Activated naive CD8-positive, alpha-beta T cell (primary cell): ENCODE measurements around the gene PMEL.
A peak's percentile ranks its signal among the peaks of the same experiment; 100 is the strongest.
"Not testable (repeated sequence)": the region's sequence is repeated elsewhere in the genome, so short reads cannot be mapped to it uniquely, and the experiment has no call there.

Source experiments
- H3K27ac Mint-ChIP-seq: one replicate; pipeline ENCODE4 v1.8.0; 2021; ENCODE audit warnings: mixed read lengths
- H3K27me3 Mint-ChIP-seq: one replicate; pipeline ENCODE4 v1.8.0; 2021; ENCODE audit warnings: mixed read lengths
- H3K36me3 Mint-ChIP-seq: one replicate; pipeline ENCODE4 v1.8.0; 2021; ENCODE audit warnings: mixed read lengths
- H3K4me1 Mint-ChIP-seq: one replicate; pipeline ENCODE4 v1.8.0; 2021; ENCODE audit warnings: low read depth, mixed read lengths
- H3K4me3 Mint-ChIP-seq: one replicate; pipeline ENCODE4 v1.8.0; 2021; ENCODE audit warnings: mild to moderate bottlenecking, mixed read lengths
- H3K9me3 Mint-ChIP-seq: one replicate; pipeline ENCODE4 v1.8.0; 2021; ENCODE audit warnings: low read depth, mixed read lengths

The PMEL gene

DNA sequence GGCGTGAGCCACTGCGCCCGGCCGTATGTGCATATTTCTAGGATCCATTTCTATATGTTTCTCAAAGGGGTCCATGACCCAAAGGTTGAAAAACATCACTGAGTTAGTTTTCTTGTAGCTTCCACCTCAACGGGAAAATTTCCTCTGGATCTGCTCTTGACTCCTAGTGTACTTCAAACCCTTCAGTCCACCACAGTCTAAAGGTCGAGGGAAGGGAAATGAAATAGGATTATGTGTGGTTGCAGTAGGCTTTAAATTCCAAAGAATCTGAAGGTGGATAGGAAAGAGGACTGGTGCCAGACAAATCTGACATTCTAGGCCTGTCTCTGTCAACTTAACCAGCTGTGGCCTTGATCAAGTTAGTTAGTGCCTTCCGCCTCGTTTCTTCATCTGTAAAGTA lies 29.5 kb upstream of the PMEL start:
- H3K4me1 Mint-ChIP-seq, result peaks cover 22% of the 10 kb centered on the region
- H3K4me3 Mint-ChIP-seq, result no peak overlapping the region
- no peak overlapping the region for H3K27ac Mint-ChIP-seq

DNA sequence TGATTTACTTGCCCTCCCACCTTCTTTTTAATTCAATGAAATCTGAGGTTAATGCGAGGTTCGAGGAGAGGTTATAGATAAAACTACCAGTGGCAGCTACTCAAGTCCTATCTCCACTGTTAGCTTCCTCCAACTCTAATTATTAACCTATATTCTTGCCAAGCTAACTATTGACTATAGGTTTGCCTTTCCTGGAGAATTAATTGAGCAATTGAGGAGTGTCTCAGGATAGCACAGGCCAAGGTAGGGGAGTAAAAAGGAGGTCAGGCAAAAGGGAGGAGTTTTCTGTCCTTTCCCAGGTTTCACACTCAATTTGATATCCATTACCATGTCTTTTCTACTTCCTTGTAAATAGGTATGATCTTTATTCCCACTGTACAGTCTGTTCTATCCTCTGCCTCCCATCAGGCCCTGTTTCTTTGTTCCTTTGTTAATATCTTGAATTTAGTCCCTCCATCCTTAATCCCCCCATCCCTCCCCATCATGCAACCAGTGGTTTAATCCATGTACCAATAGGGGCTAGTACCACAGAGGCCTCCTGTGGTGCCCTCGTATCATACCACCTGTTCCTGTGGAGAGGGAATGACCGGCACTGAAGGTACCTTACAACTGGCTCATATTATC lies 27.5 kb upstream of the PMEL start:
- Mint-ChIP-seq H3K27me3 (no peaks in the 10 kb centered on the region), H3K4me3 (no peak overlapping the region), H3K9me3 (no peaks in the 10 kb centered on the region), H3K36me3 (no peaks in the 10 kb centered on the region), H3K27ac (no peak overlapping the region), H3K4me1 (peaks cover 15% of the 10 kb centered on the region)

More for the DNA sequence above, 29.5 kb upstream of the PMEL start:
- Mint-ChIP-seq H3K36me3 (no peaks in the 10 kb centered on the region), H3K27me3 (no peaks in the 10 kb centered on the region), H3K9me3 (no peaks in the 10 kb centered on the region)

DNA sequence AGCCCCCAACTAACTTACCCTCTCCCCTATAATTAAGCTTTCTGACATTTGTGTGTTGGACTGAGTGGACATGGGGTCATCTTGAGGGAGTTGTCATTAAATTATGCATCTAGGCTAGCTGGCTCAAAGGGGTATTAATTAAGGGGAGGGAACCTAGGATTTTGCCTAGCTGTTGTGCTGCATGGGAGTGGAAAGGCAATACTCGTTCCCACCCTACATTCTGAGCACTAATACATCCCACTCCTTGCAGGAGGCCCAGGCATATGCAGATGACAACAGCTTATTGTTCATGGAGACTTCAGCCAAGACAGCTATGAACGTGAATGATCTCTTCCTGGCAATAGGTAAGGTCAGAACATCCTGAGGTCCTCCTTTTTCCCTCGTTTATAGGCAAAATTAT lies 25.3 kb upstream of the PMEL start:
- no peaks in the 10 kb centered on the region for H3K27me3 Mint-ChIP-seq
- H3K9me3 Mint-ChIP-seq, result no peaks in the 10 kb centered on the region
- H3K4me3 Mint-ChIP-seq, result no peak overlapping the region
- peaks cover 2% of the 10 kb centered on the region for H3K4me1 Mint-ChIP-seq
- no peak overlapping the region for H3K27ac Mint-ChIP-seq
- H3K36me3 Mint-ChIP-seq, result no peaks in the 10 kb centered on the region

DNA sequence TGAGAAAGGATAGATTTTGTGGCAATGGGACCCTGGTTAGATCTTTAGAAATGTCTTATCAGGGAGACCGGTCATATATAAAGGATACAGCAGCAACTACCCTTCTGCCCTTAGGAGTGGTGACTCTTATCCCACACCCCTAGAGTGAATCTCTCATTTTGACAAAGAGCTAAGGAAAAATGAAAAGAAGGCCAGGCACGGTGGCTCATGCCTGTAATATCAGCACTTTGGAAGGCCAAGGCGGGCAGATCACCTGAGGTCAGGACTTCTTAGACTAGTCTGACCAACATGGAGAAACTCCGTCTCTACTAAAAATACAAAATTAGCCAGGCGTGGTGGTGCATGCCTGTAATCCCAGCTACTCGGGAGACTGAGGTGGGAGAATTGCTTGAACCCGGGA lies 20.1 kb upstream of the PMEL start:
- not testable (repeated sequence) for H3K27me3 Mint-ChIP-seq, H3K4me1 Mint-ChIP-seq, H3K36me3 Mint-ChIP-seq, H3K27ac Mint-ChIP-seq, H3K9me3 Mint-ChIP-seq, H3K4me3 Mint-ChIP-seq

DNA sequence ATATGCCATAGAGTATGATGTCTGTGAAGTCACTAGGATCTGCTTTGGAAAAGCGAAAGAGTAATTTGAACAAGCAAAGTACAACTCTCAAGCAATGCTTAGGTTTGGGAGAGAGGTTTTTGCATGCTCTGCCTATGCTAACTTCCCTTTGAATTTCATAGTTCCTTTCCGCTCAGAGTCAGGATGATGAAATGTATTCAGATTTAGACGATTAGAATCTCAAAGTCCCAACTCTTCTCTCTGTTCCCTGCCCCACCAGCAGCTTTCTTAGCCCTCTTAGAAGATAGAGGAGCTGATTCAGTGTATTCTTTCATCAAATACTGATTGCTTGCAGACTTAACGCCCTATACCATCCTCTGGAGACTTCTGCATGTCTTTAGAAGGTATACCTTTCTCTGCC lies 19.5 kb upstream of the PMEL start:
- Mint-ChIP-seq H3K4me1 (peaks cover 4% of the 10 kb centered on the region), H3K27ac (no peak overlapping the region), H3K9me3 (no peaks in the 10 kb centered on the region), H3K27me3 (no peaks in the 10 kb centered on the region), H3K36me3 (peaks cover 3% of the 10 kb centered on the region), H3K4me3 (no peak overlapping the region)

DNA sequence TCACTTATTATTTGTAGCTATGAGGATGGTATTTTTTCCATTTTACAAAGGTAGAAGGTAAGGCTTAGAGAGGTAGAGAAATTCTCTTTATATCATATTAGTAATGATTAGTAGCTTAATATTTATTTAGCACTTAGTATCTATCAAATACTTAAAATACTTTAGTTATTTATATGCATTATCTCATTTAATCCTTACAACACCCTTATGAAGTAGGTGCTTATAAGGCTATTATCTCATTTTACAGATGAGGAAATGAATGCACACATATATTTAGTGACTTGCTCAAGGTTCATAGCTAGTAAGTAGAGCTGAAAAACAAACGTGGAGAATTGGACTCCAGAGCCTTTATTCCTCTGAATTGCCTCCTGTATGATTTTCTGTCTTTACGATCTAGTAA lies 19.0 kb upstream of the PMEL start:
- no peaks in the 10 kb centered on the region for H3K27me3 Mint-ChIP-seq
- peaks cover 8% of the 10 kb centered on the region for H3K4me1 Mint-ChIP-seq
- H3K36me3 Mint-ChIP-seq, result peaks cover 3% of the 10 kb centered on the region
- no peaks in the 10 kb centered on the region for H3K9me3 Mint-ChIP-seq
- no peak overlapping the region for H3K27ac Mint-ChIP-seq
- H3K4me3 Mint-ChIP-seq, result no peak overlapping the region

DNA sequence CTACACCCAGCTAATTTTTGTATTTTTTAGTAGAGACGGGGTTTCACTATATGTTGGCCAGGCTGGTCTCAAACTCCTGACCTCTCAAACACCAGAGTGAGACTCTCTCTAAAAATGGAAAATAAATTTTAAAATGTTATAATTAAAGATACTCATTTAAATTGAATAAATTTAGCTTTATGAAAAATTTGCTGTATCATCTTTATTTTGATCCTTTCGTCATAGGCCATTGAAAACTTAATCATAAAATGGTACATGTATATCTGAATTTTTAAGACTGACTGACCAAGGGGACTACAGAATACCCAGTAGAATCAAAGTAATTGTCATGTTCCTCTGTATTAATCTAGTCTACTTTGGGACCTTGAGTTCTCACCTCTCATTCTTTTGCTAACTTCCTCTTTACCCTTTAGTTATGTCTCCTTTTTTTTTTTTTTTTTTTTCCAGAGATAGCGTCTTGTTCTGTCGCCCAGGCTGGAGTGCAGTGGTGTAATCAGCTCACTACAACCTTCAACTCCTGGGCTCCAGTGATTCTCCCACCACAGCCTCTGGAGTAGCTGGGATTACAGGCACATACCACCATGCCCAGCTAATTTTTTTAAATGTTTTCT lies 17.5 kb upstream of the PMEL start:
- H3K27ac Mint-ChIP-seq, result no peak overlapping the region
- H3K36me3 Mint-ChIP-seq, result peaks cover 6% of the 10 kb centered on the region
- no peak overlapping the region for H3K4me3 Mint-ChIP-seq
- no peaks in the 10 kb centered on the region for H3K9me3 Mint-ChIP-seq
- H3K27me3 Mint-ChIP-seq, result no peaks in the 10 kb centered on the region
- H3K4me1 Mint-ChIP-seq, result peaks cover 12% of the 10 kb centered on the region

DNA sequence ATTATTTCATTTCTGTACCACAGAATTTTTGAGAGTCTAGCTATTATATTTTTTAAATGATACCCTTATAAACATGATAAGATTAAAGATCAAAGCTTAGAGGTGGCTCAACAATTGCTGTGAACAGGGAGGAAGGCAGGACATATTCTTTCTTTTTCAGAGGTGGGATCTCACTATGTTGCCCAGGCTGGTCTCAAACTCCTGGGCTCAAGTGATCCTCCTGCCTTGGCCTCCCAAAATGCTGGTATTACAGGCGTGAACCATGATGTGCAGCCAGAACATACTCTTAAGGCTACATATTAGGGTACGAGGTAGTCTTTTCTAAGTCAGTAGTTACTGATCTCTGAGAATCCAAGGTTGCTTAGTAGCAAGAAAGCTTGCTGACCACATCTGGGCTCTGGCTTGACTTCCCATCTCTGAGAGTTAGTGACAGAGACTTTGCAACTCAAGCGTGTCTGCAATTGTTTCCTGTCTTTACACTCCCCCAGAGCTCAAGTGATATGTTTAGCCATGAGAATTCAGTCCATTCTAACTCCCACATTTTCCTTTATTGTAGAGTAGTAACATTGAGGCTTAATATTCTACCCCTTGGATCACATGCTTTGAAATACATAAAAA lies 16.6 kb upstream of the PMEL start:
- peaks cover 19% of the 10 kb centered on the region for H3K4me1 Mint-ChIP-seq
- peaks cover 6% of the 10 kb centered on the region for H3K36me3 Mint-ChIP-seq
- H3K27ac Mint-ChIP-seq, result peak overlapping the region; percentile 22
- no peak overlapping the region for H3K4me3 Mint-ChIP-seq
- no peaks in the 10 kb centered on the region for H3K9me3 Mint-ChIP-seq
- H3K27me3 Mint-ChIP-seq, result no peaks in the 10 kb centered on the region

DNA sequence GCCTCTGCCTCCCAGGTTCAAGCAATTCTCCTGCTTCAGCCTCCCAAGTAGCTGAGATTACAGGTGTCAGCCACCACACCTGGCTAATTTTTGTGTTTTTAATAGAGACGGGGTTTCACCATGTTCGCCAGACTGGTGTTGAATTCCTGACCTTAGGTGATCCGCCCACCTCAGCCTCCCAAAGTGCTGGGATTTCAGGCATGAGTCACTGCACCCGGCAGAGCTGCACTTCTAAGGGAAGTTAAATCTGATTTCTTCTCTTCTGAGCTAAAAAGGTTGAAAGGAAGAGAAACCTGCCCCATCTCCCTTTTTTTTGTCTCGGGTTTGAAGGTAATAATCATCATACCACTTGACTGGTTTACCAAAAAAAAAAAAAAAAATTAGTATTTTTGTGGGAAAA lies 16.0 kb upstream of the PMEL start:
- not testable (repeated sequence) for H3K4me3 Mint-ChIP-seq, H3K9me3 Mint-ChIP-seq, H3K36me3 Mint-ChIP-seq, H3K27ac Mint-ChIP-seq, H3K27me3 Mint-ChIP-seq
- H3K4me1 Mint-ChIP-seq, result peaks cover 23% of the 10 kb centered on the region

DNA sequence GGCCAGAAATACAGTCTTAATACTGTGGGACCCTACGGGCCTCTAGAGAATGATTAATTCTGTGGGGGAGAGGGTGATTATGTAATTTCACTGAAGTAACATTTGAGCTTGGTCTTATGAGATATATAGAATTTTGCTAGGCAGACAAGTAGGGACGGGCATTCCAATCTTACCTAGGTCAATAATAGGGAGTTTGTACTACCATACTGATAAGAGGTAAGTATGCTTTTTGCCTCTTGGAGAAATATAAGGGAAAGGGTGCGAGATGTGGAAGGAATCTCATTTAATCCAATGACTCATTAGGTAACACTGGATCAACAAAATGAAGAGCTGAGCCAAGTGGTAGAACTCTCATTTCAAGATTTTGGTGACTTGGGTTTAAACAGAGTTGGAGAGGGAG lies 13.2 kb upstream of the PMEL start:
- Mint-ChIP-seq H3K36me3 (peaks cover 6% of the 10 kb centered on the region), H3K9me3 (no peaks in the 10 kb centered on the region), H3K27ac (no peak overlapping the region), H3K4me3 (no peak overlapping the region), H3K4me1 (peaks cover 33% of the 10 kb centered on the region), H3K27me3 (no peaks in the 10 kb centered on the region)

DNA sequence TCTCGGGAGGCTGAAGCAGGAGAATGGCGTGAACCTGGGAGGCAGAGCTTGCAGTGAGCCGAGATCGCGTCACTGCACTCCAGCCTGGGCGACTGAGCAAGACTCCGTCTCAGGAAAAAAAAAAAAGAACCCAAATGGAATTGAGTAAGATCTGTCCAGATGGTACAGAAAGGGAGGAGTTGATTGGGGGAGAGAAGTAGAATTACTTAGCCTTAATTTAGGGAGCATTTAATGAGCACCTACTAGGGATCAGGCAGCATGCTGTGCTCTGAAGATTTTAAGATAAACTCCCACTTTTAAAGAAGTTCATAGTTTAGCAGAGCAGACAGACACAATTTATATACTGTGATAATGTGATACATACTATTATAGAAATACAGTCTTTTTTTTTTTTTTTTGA lies 12.6 kb upstream of the PMEL start:
- H3K36me3 Mint-ChIP-seq, result peaks cover 6% of the 10 kb centered on the region
- H3K4me1 Mint-ChIP-seq, result peaks cover 33% of the 10 kb centered on the region
- H3K27me3 Mint-ChIP-seq, result no peaks in the 10 kb centered on the region
- H3K9me3 Mint-ChIP-seq, result no peaks in the 10 kb centered on the region
- no peak overlapping the region for H3K27ac Mint-ChIP-seq
- no peak overlapping the region for H3K4me3 Mint-ChIP-seq

DNA sequence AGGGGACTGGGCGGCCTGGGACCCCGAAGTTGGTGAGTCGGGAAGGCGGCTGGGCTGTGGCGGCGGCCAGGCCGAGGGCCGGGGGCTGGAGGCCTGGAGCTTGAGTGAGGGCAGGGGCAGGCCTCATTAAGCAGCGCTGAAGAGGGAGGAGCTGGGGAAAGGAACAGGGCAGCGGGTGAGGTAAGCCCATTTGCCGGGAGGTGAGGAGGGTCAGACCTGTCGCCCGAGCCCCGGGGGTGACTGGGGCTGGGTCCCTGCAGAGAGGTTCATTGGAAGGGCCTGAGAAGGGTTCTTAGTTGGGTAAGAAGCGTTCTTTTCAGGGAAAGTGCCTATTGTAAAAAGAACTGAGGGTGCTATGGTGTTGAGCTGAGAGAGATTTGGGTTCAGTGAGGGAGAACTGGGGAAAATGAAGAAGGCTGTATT lies 8.5 kb upstream of the PMEL start:
- Mint-ChIP-seq H3K4me1 (peaks cover 25% of the 10 kb centered on the region), H3K27me3 (no peaks in the 10 kb centered on the region), H3K9me3 (no peaks in the 10 kb centered on the region), H3K36me3 (peaks cover 3% of the 10 kb centered on the region), H3K4me3 (no peak overlapping the region), H3K27ac (no peak overlapping the region)

DNA sequence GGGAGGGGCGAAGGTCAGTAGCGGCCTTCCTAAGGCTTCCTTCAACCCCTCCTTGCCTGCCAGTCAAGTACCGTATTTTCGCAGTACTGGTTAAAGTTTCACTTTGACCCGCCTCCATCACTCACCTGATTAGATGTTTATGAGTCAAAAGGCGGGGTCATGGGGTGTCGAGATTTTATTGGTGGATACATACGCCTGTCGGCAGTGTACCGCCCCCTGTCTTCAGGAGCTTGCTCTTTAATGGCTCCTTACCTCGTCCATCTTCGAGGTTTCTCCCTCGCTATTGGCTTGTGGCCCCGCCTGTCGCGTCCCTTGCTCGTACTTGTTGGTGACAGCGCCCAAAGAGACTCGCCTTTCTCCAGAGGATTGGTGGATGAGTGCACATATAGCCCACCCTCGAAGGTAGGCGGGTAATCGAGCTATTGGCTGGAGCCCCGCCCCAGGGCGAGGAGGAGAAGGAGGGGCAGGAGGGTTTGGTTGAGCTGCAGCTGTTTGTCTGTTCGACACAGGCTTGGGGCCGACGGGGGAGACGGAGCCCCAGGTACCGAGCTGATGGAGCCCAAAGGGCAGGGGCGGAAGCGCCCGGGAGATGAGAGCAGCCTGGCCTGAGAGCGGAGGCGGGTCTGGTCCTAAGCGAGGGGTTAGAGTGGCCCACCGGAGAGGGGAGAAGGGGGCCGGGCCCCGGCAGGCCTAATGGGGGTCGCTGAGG lies 7.9 kb upstream of the PMEL start, which contains the start of gene RAB5B:
Gene RAB5B (plus strand): TSS at position 480 of the 709 bp plus-strand sequence. CDS start 12,883 bp downstream, outside the sequence.
- H3K36me3 Mint-ChIP-seq, result peaks cover 3% of the 10 kb centered on the region
- H3K27ac Mint-ChIP-seq, result no peak within 1 kb of the TSS
- H3K27me3 Mint-ChIP-seq, result no peaks in the 10 kb centered on the region
- no peak within 1 kb of the TSS for H3K4me3 Mint-ChIP-seq
- H3K9me3 Mint-ChIP-seq, result no peaks in the 10 kb centered on the region
- peaks cover 22% of the 10 kb centered on the region for H3K4me1 Mint-ChIP-seq

DNA sequence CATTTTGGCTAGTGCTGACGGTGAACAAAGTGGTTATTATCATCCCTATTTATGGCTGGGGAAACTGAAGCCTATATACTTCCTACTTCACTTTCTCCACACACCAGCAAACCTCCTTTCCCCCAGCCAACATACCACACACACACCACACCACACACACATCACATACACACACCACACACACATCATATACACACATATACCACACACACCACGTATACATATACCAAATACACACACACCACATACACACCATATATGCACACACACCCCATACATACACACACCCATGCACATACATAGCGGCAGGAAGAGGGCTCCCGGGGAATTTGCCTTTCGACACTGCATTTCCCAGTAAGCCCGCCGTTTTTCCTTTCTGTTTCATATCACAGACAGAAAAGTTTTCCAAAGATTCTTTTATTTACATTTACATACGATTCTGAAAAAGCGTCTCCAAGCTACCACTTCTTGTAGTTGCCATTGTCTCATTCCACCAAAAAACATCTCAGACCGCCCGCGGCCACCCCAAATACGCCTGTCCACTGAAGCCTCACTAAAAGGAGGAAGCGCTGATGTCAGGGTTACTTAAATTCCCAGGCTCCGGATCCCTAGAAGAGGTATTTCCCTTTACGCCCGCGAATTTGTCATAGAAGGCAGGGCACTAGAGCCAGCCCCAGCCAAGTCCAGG lies 7.2 kb upstream of the PMEL start:
- peaks cover 25% of the 10 kb centered on the region for H3K4me1 Mint-ChIP-seq
- no peak overlapping the region for H3K4me3 Mint-ChIP-seq
- no peak overlapping the region for H3K27ac Mint-ChIP-seq
- peaks cover 4% of the 10 kb centered on the region for H3K36me3 Mint-ChIP-seq
- H3K27me3 Mint-ChIP-seq, result no peaks in the 10 kb centered on the region
- no peaks in the 10 kb centered on the region for H3K9me3 Mint-ChIP-seq

DNA sequence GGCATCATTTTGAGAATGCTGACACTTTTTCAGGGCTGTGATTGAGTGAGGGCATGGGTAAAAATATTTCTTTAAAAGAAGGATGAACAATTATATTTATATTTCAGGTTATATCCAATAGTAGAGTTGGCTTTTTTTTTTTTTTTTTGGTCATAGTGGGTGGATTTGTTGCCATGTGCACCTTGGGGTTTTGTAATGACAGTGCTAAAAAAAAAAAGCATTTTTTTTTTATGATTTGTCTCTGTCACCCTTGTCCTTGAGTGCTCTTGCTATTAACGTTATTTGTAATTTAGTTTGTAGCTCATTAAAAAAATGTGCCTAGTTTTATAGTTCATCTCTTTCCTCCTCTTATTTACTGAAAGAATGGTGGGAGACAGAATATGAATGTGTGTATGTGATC lies 6.6 kb upstream of the PMEL start:
- H3K27ac Mint-ChIP-seq, result no peak overlapping the region
- H3K4me1 Mint-ChIP-seq, result peaks cover 26% of the 10 kb centered on the region
- no peaks in the 10 kb centered on the region for H3K9me3 Mint-ChIP-seq
- no peak overlapping the region for H3K4me3 Mint-ChIP-seq
- H3K27me3 Mint-ChIP-seq, result no peaks in the 10 kb centered on the region
- peaks cover 7% of the 10 kb centered on the region for H3K36me3 Mint-ChIP-seq
